PC-9 (cell line): ENCODE results near the gene PPP1R9B.

Experiments used
- EZH2 ChIP-seq: fragments of 200-600 bp; sonication (generic); IDR thresholded peaks from 2 replicates; pipeline ENCODE4 v1.8.0; 2017; ENCODE audit warnings: antibody characterized with exemption, low read depth
- TF ChIP-seq, protein P1 (sequence below): fragments of 200-600 bp; sonication (generic); conservative IDR thresholded peaks from 2 replicates; pipeline ENCODE4 v1.6.1; 2017; ENCODE audit warnings: mixed run types, antibody characterized with exemption, mild to moderate bottlenecking, moderate library complexity

GRCh38 chr17:50103941-50104340 lies 46.5 kb downstream of the PPP1R9B start:
- TF ChIP-seq, protein P1, sequence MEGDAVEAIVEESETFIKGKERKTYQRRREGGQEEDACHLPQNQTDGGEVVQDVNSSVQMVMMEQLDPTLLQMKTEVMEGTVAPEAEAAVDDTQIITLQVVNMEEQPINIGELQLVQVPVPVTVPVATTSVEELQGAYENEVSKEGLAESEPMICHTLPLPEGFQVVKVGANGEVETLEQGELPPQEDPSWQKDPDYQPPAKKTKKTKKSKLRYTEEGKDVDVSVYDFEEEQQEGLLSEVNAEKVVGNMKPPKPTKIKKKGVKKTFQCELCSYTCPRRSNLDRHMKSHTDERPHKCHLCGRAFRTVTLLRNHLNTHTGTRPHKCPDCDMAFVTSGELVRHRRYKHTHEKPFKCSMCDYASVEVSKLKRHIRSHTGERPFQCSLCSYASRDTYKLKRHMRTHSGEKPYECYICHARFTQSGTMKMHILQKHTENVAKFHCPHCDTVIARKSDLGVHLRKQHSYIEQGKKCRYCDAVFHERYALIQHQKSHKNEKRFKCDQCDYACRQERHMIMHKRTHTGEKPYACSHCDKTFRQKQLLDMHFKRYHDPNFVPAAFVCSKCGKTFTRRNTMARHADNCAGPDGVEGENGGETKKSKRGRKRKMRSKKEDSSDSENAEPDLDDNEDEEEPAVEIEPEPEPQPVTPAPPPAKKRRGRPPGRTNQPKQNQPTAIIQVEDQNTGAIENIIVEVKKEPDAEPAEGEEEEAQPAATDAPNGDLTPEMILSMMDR, result no peak
- TF ChIP-seq EZH2, result no peak
